HUES48 (cell line): ENCODE data around the gene CD44.

Source experiments
- H3K27ac ChIP-seq: one replicate; pipeline ENCODE4 v1.7.0; 2013; ENCODE audit warnings: low read depth, low read length, inconsistent platforms
- H3K27me3 ChIP-seq: 2 replicates; pipeline ENCODE4 v1.6.1; 2013; ENCODE audit warnings: mild to moderate bottlenecking, low read length; ENCODE audit not compliant: control insufficient read depth, insufficient read depth
- H3K36me3 ChIP-seq: 2 replicates; pipeline ENCODE4 v1.6.1; 2013; ENCODE audit warnings: low read length; ENCODE audit not compliant: control insufficient read depth, insufficient read depth
- H3K4me1 ChIP-seq: 2 replicates; pipeline ENCODE4 v1.6.1; 2013; ENCODE audit warnings: mild to moderate bottlenecking, low read length; ENCODE audit not compliant: control insufficient read depth, insufficient read depth
- H3K4me3 ChIP-seq: 2 replicates; pipeline ENCODE4 v1.5.1; 2013; ENCODE audit warnings: mild to moderate bottlenecking, low read depth, low read length
- H3K9ac ChIP-seq: 2 replicates; pipeline ENCODE4 v1.6.1; 2013; ENCODE audit warnings: mild to moderate bottlenecking, low read depth, low read length, moderate library complexity
- H3K9me3 ChIP-seq: 2 replicates; pipeline ENCODE4 v1.6.1; 2013; ENCODE audit warnings: low read length; ENCODE audit not compliant: control insufficient read depth, insufficient read depth

Gene CD44

GRCh38 chr11:35150454-35150853, 11.5 kb downstream of the CD44 start:
- Histone ChIP-seq H3K27me3 (no peaks in the 10 kb centered on the region), H3K9me3 (no peaks in the 10 kb centered on the region), H3K36me3 (no peaks in the 10 kb centered on the region), H3K9ac (no peak overlapping the region), H3K27ac (no peak overlapping the region), H3K4me3 (no peak overlapping the region), H3K4me1 (peaks cover 15% of the 10 kb centered on the region)

- H3K9me3 ChIP-seq, result no peaks in the 10 kb centered on the region
- no peaks in the 10 kb centered on the region for H3K36me3 ChIP-seq
- H3K4me1 ChIP-seq, result peaks cover 15% of the 10 kb centered on the region
- H3K9ac ChIP-seq, result no peak overlapping the region
- H3K27ac ChIP-seq, result peak overlapping the region; percentile 77
- H3K27me3 ChIP-seq, result no peaks in the 10 kb centered on the region
- H3K4me3 ChIP-seq, result no peak overlapping the region
Observed at GRCh38 chr11:35151241-35151640, 12.3 kb downstream of the CD44 start.

GRCh38 chr11:35151683-35152280, 12.8 kb downstream of the CD44 start:
- Histone ChIP-seq H3K27ac (peak overlapping the region; percentile 77), H3K36me3 (no peaks in the 10 kb centered on the region), H3K4me1 (peaks cover 15% of the 10 kb centered on the region), H3K4me3 (no peak overlapping the region), H3K9me3 (no peaks in the 10 kb centered on the region), H3K9ac (no peak overlapping the region), H3K27me3 (no peaks in the 10 kb centered on the region)

GRCh38 chr11:35152575-35152974, 13.6 kb downstream of the CD44 start:
- Histone ChIP-seq H3K27ac (no peak overlapping the region), H3K9ac (no peak overlapping the region), H3K36me3 (no peaks in the 10 kb centered on the region), H3K27me3 (no peaks in the 10 kb centered on the region), H3K4me3 (no peak overlapping the region), H3K9me3 (no peaks in the 10 kb centered on the region), H3K4me1 (peaks cover 17% of the 10 kb centered on the region)

GRCh38 chr11:35153280-35153679, 14.3 kb downstream of the CD44 start:
- no peak overlapping the region for H3K27ac ChIP-seq
- peaks cover 24% of the 10 kb centered on the region for H3K4me1 ChIP-seq
- H3K9ac ChIP-seq, result no peak overlapping the region
- no peaks in the 10 kb centered on the region for H3K36me3 ChIP-seq
- H3K4me3 ChIP-seq, result no peak overlapping the region
- H3K9me3 ChIP-seq, result no peaks in the 10 kb centered on the region
- H3K27me3 ChIP-seq, result no peaks in the 10 kb centered on the region

- Histone ChIP-seq H3K36me3 (no peaks in the 10 kb centered on the region), H3K4me1 (peaks cover 31% of the 10 kb centered on the region)
Observed at GRCh38 chr11:35154952-35155351, 16.0 kb downstream of the CD44 start.

GRCh38 chr11:35155677-35156076, 16.7 kb downstream of the CD44 start:
- Histone ChIP-seq H3K9me3 (no peaks in the 10 kb centered on the region), H3K4me3 (no peak overlapping the region), H3K27ac (no peak overlapping the region), H3K27me3 (no peaks in the 10 kb centered on the region), H3K4me1 (peaks cover 31% of the 10 kb centered on the region), H3K36me3 (no peaks in the 10 kb centered on the region), H3K9ac (no peak overlapping the region)

More at GRCh38 chr11:35154952-35155351, 16.0 kb downstream of the CD44 start:
- H3K9me3 ChIP-seq, result no peaks in the 10 kb centered on the region
- no peak overlapping the region for H3K9ac ChIP-seq
- no peak overlapping the region for H3K27ac ChIP-seq
- no peak overlapping the region for H3K4me3 ChIP-seq
- H3K27me3 ChIP-seq, result no peaks in the 10 kb centered on the region

- Histone ChIP-seq H3K4me1 (peaks cover 18% of the 10 kb centered on the region), H3K9me3 (no peaks in the 10 kb centered on the region), H3K36me3 (no peaks in the 10 kb centered on the region), H3K9ac (no peak overlapping the region), H3K4me3 (no peak overlapping the region), H3K27ac (no peak overlapping the region), H3K27me3 (no peaks in the 10 kb centered on the region)
Observed at GRCh38 chr11:35157814-35158700, 19.1 kb downstream of the CD44 start.

- H3K4me3 ChIP-seq, result no peak overlapping the region
- no peaks in the 10 kb centered on the region for H3K27me3 ChIP-seq
- H3K36me3 ChIP-seq, result no peaks in the 10 kb centered on the region
- no peak overlapping the region for H3K27ac ChIP-seq
- H3K9me3 ChIP-seq, result no peaks in the 10 kb centered on the region
- no peak overlapping the region for H3K9ac ChIP-seq
- peaks cover 27% of the 10 kb centered on the region for H3K4me1 ChIP-seq
Observed at GRCh38 chr11:35158701-35159510, 19.9 kb downstream of the CD44 start.

- H3K4me1 ChIP-seq, result peaks cover 27% of the 10 kb centered on the region
- H3K9me3 ChIP-seq, result no peaks in the 10 kb centered on the region
- H3K4me3 ChIP-seq, result no peak overlapping the region
- no peak overlapping the region for H3K9ac ChIP-seq
- no peaks in the 10 kb centered on the region for H3K36me3 ChIP-seq
- H3K27me3 ChIP-seq, result no peaks in the 10 kb centered on the region
- no peak overlapping the region for H3K27ac ChIP-seq
Observed at GRCh38 chr11:35160246-35160824, 21.4 kb downstream of the CD44 start.
